Neutrophil (primary cell): Measurements from ENCODE around the gene EXOSC9.

ENCODE experiments used
- H3K27ac ChIP-seq: fragments of 200-600 bp; sonication (generic); 2 replicates; pipeline ENCODE4 v1.5.1; 2016; ENCODE audit warnings: mild to moderate bottlenecking, moderate library complexity
- H3K27me3 ChIP-seq: fragments of 200-600 bp; sonication (generic); 2 replicates; pipeline ENCODE4 v1.6.0; 2016; ENCODE audit warnings: mild to moderate bottlenecking
- H3K36me3 ChIP-seq: fragments of 200-600 bp; sonication (generic); 2 replicates; pipeline ENCODE4 v1.5.1; 2017
- H3K4me1 ChIP-seq, 2 experiments: fragments of 200-600 bp in 1 of 2; sonication (generic) in 1 of 2; 1 replicate in 1 of 2; 2 replicates in 1 of 2; pipeline versions ENCODE4 v1.5.1 to v1.6.1; 2013 to 2016; ENCODE audit warnings: low read depth in 1 of 2, low read length in 1 of 2, mild to moderate bottlenecking in 1 of 2, moderate library complexity in 1 of 2; ENCODE audit not compliant: control insufficient read depth in 1 of 2, insufficient read depth in 1 of 2
- H3K4me3 ChIP-seq, 2 experiments: fragments of 200-600 bp in 1 of 2; sonication (generic) in 1 of 2; 1 replicate in 1 of 2; 2 replicates in 1 of 2; pipeline ENCODE4 v1.5.1; 2013 to 2016; ENCODE audit warnings: low read depth in 1 of 2, low read length in 1 of 2, mild to moderate bottlenecking in 1 of 2, moderate library complexity in 1 of 2
- H3K9me3 ChIP-seq: fragments of 200-600 bp; sonication (generic); 2 replicates; pipeline ENCODE4 v1.5.1; 2016
- CTCF ChIP-seq: fragments of 200-600 bp; sonication (generic); IDR thresholded peaks from 2 replicates; pipeline ENCODE4 v1.5.1; 2016; ENCODE audit warnings: antibody characterized with exemption

EXOSC9 gene

GRCh38 chr4:121824950-121825349, 23.8 kb downstream of the EXOSC9 start:
- peaks cover 24 to 26% of the 10 kb centered on the region in 2 experiments for H3K4me1 ChIP-seq
- no peak for TF ChIP-seq CTCF

GRCh38 chr4:121827853-121828252, 26.7 kb downstream of the EXOSC9 start:
- no peak for TF ChIP-seq CTCF
- Histone ChIP-seq H3K4me1 (peaks cover 11 to 13% of the 10 kb centered on the region in 2 experiments), H3K9me3 (no peaks in the 10 kb centered on the region), H3K36me3 (peaks cover under 1% of the 10 kb centered on the region), H3K27me3 (no peaks in the 10 kb centered on the region), H3K4me3 (no peak overlapping the region), H3K27ac (no peak overlapping the region)

More at GRCh38 chr4:121824950-121825349, 23.8 kb downstream of the EXOSC9 start:
- no peaks in the 10 kb centered on the region for H3K36me3 ChIP-seq
- no peaks in the 10 kb centered on the region for H3K9me3 ChIP-seq
- H3K27me3 ChIP-seq: no peaks in the 10 kb centered on the region
- no peak overlapping the region for H3K4me3 ChIP-seq
- no peak overlapping the region for H3K27ac ChIP-seq

- Histone ChIP-seq H3K4me3 (no peak overlapping the region), H3K36me3 (peaks cover 5% of the 10 kb centered on the region), H3K9me3 (no peaks in the 10 kb centered on the region), H3K27me3 (no peaks in the 10 kb centered on the region), H3K4me1 (no peaks in the 10 kb centered on the region), H3K27ac (no peak overlapping the region)
- TF ChIP-seq CTCF: no peak
Measured at GRCh38 chr4:121829511-121829910, 28.4 kb downstream of the EXOSC9 start.

- Histone ChIP-seq H3K4me3 (no peak overlapping the region), H3K9me3 (no peaks in the 10 kb centered on the region), H3K36me3 (peaks cover 2% of the 10 kb centered on the region), H3K27ac (no peak overlapping the region), H3K4me1 (no peaks in the 10 kb centered on the region), H3K27me3 (no peaks in the 10 kb centered on the region)
- no peak for TF ChIP-seq CTCF
Measured at GRCh38 chr4:121838136-121838535, 37.0 kb downstream of the EXOSC9 start.

- Histone ChIP-seq H3K4me3 (no peak overlapping the region), H3K36me3 (no peaks in the 10 kb centered on the region), H3K27ac (no peak overlapping the region), H3K4me1 (no peaks in the 10 kb centered on the region), H3K9me3 (no peaks in the 10 kb centered on the region), H3K27me3 (no peaks in the 10 kb centered on the region)
- no peak for TF ChIP-seq CTCF
Measured at GRCh38 chr4:121842862-121843261, 41.7 kb downstream of the EXOSC9 start.

GRCh38 chr4:121846662-121847061, 45.5 kb downstream of the EXOSC9 start:
- Histone ChIP-seq H3K27ac (no peak overlapping the region), H3K27me3 (no peaks in the 10 kb centered on the region), H3K4me1 (no peaks in the 10 kb centered on the region), H3K4me3 (no peak overlapping the region), H3K36me3 (no peaks in the 10 kb centered on the region), H3K9me3 (no peaks in the 10 kb centered on the region)
- TF ChIP-seq CTCF: no peak
